ENCODE data around the gene BAG1.

The BAG1 gene

GRCh38 chr9:33210006-33210715 lies 54.3 kb downstream of the BAG1 start:
- DNase-seq (ENCODE audit: low read depth), result no peak

- DNase-seq (ENCODE audit: low read depth), result no peak
Measured at GRCh38 chr9:33209394-33209793, 55.1 kb downstream of the BAG1 start.

DNA sequence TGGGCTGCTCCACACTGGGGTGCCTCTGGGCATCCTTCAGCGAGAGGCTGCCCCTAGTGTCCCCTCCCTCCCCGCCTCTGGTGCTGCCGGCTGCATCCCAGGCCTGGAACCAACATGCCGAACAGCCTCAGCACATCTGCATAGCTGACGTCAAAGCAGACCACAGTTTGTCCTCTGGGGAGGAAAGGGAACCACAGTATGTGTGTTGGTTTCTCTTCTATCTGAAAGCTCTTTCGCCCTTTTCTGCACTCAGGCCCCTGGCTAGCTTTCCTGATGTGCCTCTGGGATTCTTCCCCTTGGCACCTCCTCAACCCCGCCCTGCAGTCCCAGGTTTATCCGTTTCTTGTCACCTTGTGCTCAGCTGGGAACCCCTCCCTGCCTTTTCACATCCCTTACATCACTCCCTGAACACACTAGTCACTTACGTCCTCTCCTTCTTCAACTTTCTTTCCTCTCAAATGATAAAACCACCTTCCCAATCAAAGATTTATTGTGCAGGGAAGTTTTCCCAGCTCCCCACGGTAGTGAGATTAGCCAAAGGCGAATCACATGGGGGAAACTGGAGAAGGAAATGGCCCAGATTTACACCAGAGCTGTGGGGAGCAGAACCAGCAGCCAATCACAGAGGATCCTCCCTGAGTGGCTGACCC lies 61.8 kb downstream of the BAG1 start:
- peak; percentile 82 for DNase-seq (ENCODE audit: low read depth)
